Stomach (tissue), 9 donors: ENCODE measurements around the gene TGIF2. TPM values are rescaled to one million over a fixed set of nuclear protein-coding genes. Genes with fewer than 3 reads are reported as not detected.
A peak's percentile ranks its signal among the peaks of the same experiment; 100 is the strongest.

Source experiments
- DNase-seq, 2 donors: peaks; one replicate each; pipeline versions ENCODE4 v3.0.0 to v3.0.0-alpha.2; 2013 to 2019
- H3K27ac ChIP-seq, 5 donors: fragments of 200-600 bp in 4 of 5; sonication (generic) in 4 of 5; one replicate each; pipeline ENCODE4 v1.5.1; 2013 to 2019; ENCODE audit warnings: mild to moderate bottlenecking in 1 of 5, moderate library complexity in 1 of 5
- H3K27me3 ChIP-seq, 3 donors: fragments of 200-600 bp; sonication (generic); one replicate each; pipeline ENCODE4 v1.5.1; 2017 to 2019; ENCODE audit warnings: mixed run types in 1 of 3
- H3K36me3 ChIP-seq, 4 donors: fragments of 200-600 bp; sonication (generic); 1 replicate in 3 of 4; 2 replicates in 1 of 4; pipeline ENCODE4 v1.5.1; 2016 to 2019
- H3K4me1 ChIP-seq, 4 donors: fragments of 200-600 bp; sonication (generic); one replicate each; pipeline ENCODE4 v1.5.1; 2016 to 2019
- H3K4me3 ChIP-seq, 4 donors: fragments of 200-600 bp; sonication (generic) in 3 of 4; one replicate each; pipeline ENCODE4 v1.5.1; 2016 to 2019; ENCODE audit warnings: mild to moderate bottlenecking in 1 of 4
- H3K9me3 ChIP-seq, 4 donors: fragments of 200-600 bp; sonication (generic); one replicate each; pipeline ENCODE4 v1.5.1; 2016 to 2019
- EP300 ChIP-seq: sonication (generic); formaldehyde crosslinking; IDR thresholded peaks from one replicate; pipeline ENCODE4 v1.6.1; 2017; ENCODE audit warnings: antibody characterized with exemption
- POLR2A ChIP-seq, 4 donors: fragments of 450-650 bp; IDR thresholded peaks; one replicate each; pipeline ENCODE4 v1.6.1; 2016; ENCODE audit warnings: antibody characterized with exemption in 4 of 4, control low read depth in 2 of 4, mild to moderate bottlenecking in 1 of 4, moderate library complexity in 1 of 4
- POLR2AphosphoS5 ChIP-seq, 3 donors: sonication (generic); formaldehyde crosslinking; IDR thresholded peaks; one replicate each; pipeline ENCODE4 v1.6.1; 2016; ENCODE audit warnings: antibody characterized with exemption in 3 of 3
- WGBS, 5 donors: extraction: QIAGEN DNeasy Blood & Tissue Kit in 3 of 5; methylation state at CpG; one replicate each; pipeline versions ENCODE4 v1.1.5 to v1.1.7; 2013 to 2018; 5-methylcytosine and 5-hydroxymethylcytosine counted together
- intact Hi-C: fragments of 100-400 bp; cut with DNase I; formaldehyde crosslinking; loops from one replicate; pipeline ENCODE4 v1.15.1; 2023; ENCODE audit warnings: low total_unique reads
- polyA plus RNA-seq, 3 donors: library from polyadenylated mRNA; stranded (reverse); fragments of 200-250 nt; gene quantifications; one replicate each; pipeline ENCODE4 v1.2.3, GENCODE V29; 2013
- total RNA-seq, 5 donors: library from RNA; depleted of rRNA; stranded (reverse); fragments of >200 nt; gene quantifications; one replicate each; pipeline versions ENCODE4 v1.1.0 to v1.2.3, GENCODE V29; 2014 to 2016
- TF ChIP-seq, protein P1 (sequence below), 7 experiments: fragments of 450-650 bp in 4 of 7; fragments of 200-600 bp in 3 of 7; sonication (generic) in 3 of 7; IDR thresholded peaks; one replicate each; pipeline ENCODE4 v1.5.1; 2016 to 2019; ENCODE audit warnings: antibody characterized with exemption in 7 of 7, control low read depth in 2 of 7, mild to moderate bottlenecking in 1 of 7
- donor health status: healthy with polysubstance abuse.
- donor health status: Bipolar disorder and iron deficiency.
- donor health status: healthy.

TGIF2 gene
- total and polyA plus RNA-seq, 8 donors = 4.6 to 24.6 (median 14.9) TPM; not detected in 1

DNA sequence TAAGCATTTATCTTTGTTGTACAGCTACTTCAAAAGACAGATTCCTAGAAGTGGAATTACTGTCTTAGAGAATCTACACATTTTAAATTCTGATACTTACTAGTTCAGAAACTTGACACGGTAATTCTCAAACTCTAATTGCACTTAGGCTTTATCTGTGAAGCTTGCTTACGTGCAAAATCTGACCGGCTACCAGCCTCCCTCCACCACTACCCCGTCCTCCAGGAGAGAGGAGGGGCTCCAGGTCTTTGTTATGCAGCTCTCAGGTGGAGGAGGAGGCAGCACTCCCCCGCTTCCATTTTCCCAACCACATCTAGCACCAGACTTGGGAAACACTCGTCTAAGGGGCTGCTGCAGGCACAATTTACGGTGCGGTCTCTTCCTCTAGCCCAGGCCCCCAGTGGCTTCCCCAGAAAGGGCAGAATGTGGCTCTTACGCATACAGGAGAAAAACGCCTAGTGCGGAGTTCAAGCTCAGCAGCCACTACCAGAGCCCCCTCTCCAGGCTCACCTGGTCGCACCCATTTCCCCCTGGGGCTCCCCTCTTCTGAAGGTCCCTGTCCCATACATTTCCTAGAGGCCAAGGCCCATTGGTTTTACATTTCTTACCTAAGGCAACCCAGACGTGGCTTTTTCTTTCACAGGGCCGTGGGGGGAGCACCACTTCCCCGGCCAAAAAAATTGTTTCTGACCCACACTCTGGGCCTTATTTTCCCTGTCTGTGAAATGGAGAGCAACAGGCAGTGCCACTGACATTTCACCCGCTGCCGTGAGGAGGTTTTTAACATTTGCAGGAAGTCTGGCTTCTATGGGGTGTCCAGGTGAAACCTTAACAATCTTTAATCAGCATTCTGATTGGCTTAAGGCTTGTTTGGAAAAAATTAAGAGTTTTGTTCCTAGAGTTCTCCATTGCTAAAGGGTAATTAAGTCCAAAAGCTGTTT lies 1.6 kb upstream of the TGIF2 start:
- Histone ChIP-seq H3K4me1 (peaks cover 15 to 34% (median 31%) of the 10 kb centered on the region in 4 donors), H3K9me3 (no peaks in the 10 kb centered on the region), H3K4me3 (no peak overlapping the region), H3K27ac (peak overlapping the region; percentile 87 to 97 (median 94)), H3K27me3 (no peaks in the 10 kb centered on the region), H3K36me3 (no peaks in the 10 kb centered on the region)
- peak in 1 of 2 donors; percentile 78 for DNase-seq
- TF ChIP-seq, protein P1, sequence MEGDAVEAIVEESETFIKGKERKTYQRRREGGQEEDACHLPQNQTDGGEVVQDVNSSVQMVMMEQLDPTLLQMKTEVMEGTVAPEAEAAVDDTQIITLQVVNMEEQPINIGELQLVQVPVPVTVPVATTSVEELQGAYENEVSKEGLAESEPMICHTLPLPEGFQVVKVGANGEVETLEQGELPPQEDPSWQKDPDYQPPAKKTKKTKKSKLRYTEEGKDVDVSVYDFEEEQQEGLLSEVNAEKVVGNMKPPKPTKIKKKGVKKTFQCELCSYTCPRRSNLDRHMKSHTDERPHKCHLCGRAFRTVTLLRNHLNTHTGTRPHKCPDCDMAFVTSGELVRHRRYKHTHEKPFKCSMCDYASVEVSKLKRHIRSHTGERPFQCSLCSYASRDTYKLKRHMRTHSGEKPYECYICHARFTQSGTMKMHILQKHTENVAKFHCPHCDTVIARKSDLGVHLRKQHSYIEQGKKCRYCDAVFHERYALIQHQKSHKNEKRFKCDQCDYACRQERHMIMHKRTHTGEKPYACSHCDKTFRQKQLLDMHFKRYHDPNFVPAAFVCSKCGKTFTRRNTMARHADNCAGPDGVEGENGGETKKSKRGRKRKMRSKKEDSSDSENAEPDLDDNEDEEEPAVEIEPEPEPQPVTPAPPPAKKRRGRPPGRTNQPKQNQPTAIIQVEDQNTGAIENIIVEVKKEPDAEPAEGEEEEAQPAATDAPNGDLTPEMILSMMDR (IDR thresholded peaks at IDR 0.05) = no peak
- no peak for TF ChIP-seq EP300
- no peak for TF ChIP-seq POLR2AphosphoS5 (IDR thresholded peaks at IDR 0.05)
- no peak for TF ChIP-seq POLR2A (IDR thresholded peaks at IDR 0.05)
- intact Hi-C loops = no loop called here
- whole genome bisulfite sequencing, 5 donors = 50 to 62% (median 60%) methylated on average over 17 of the region's 17 CpGs

DNA sequence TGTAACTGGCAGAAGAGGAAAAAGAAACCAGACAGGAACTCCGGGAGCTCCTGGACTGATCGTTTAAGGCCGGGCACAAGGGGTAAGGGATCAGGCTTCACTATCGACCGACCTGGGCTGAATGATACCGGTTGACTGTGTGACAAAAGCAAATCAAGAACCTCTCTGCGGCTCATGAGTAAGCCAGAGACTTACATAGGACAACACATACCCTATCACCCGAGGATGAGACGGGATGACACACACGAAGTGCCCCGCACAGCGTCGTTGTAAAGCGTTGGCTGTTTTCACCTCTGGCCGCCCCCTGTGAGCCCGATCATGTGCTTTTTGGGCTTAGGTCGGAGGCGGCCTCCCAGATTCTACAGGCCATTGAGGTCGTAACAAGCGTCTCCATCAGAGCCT lies 695 bp upstream of the TGIF2 start:
- H3K27ac ChIP-seq = peak overlapping the region; percentile 87 to 97 (median 94)
- peaks cover 15 to 34% (median 31%) of the 10 kb centered on the region in 4 donors for H3K4me1 ChIP-seq
- H3K9me3 ChIP-seq = no peaks in the 10 kb centered on the region
- DNase-seq = peak; percentile 36 to 71
- peak overlapping the region; percentile 74 to 89 (median 82) for H3K4me3 ChIP-seq
- intact Hi-C loops = no loop called here
- TF ChIP-seq, protein P1 (IDR thresholded peaks at IDR 0.05) = no peak
- TF ChIP-seq POLR2A (IDR thresholded peaks at IDR 0.05) = no peak
- no peak for TF ChIP-seq EP300
- TF ChIP-seq POLR2AphosphoS5 (IDR thresholded peaks at IDR 0.05) = no peak
- no peaks in the 10 kb centered on the region for H3K36me3 ChIP-seq
- 9 to 16% (median 12%) methylated on average over 8 to 20 of the region's 20 CpGs for WGBS, 5 donors
- H3K27me3 ChIP-seq = no peaks in the 10 kb centered on the region

DNA sequence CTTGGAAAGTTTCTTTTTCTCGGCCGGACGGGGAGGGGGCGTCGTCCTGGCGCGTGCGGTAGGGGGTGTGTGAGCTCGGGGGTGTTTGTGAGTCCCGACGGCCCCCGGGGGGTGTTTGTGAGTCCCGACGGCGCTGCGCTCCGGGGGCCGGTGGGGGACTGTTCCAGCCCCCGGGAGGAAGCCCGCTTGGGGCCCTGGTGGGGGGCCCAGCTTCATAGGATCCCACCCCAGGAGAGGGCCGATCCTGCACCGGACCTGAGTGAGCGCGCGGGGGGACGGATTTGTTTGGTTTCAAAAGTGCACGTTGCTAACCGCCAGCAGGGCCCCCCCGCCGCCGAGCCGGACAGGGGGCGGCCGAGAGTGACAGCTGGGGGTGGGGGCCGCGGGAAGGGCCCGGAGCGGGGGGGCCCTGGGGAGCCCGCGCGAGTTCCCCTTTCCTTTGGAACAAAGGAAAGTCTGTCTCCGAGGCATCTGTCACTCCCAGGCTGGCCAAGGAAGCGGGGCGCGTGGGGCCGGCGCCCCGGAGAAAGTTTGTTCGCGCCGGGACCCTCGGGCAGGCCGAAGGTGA lies 485 bp downstream of the TGIF2 start:
- H3K27me3 ChIP-seq = no peaks in the 10 kb centered on the region
- H3K9me3 ChIP-seq = no peaks in the 10 kb centered on the region
- peaks cover 2 to 5% (median 4%) of the 10 kb centered on the region in 4 donors for H3K36me3 ChIP-seq
- intact Hi-C loops = no loop called here
- TF ChIP-seq POLR2AphosphoS5 (IDR thresholded peaks at IDR 0.05) = no peak
- no peak for TF ChIP-seq POLR2A (IDR thresholded peaks at IDR 0.05)
- TF ChIP-seq, protein P1 (IDR thresholded peaks at IDR 0.05) = no peak
- no peak for TF ChIP-seq EP300
- WGBS, 5 donors = 0 to 2% (median 1%) methylated on average over 21 to 53 of the region's 53 CpGs
- H3K27ac ChIP-seq = peak overlapping the region; percentile 87 to 97 (median 94)
- H3K4me3 ChIP-seq = peak overlapping the region; percentile 74 to 89 (median 82)
- H3K4me1 ChIP-seq = peaks cover 15 to 34% (median 31%) of the 10 kb centered on the region in 4 donors
- peak in 1 of 2 donors; percentile 29 for DNase-seq

DNA sequence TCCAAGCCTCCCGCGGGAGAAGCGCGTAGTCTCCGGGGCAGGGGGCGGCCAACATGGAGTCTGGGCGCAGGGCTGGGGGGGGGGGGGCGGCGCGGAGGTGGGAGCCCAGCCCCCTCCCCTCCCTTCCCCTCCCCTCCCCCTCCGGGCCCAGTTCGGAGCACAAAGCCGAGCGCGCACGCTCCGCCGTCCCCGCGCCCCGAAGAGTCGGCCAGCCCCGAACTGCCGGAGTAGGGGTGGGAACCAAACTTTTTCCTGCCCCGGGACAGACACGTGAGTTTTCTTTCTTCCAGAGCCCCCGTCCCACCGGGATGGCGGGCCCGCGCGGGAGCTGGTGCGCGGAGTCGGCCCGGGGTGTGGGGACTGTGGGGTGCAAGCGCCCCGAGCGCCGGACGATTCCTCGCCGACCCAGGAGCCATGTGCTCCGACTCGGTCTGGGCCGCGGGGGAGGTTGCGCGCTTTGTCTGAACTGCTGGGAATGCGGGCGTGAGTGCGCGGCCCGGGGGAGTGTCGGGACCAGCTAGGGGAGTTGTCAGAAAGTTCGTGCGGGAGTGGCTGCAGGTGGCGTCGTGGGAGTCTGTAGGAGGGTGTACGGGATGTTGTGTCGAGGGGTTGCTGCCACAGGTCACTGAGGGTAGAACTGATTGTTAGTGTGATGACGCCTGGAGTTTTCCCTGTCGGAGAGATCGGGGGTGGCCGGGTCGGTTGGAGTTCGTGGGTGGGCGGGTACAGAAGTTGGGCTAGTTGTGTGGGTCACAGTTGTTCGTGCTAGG lies 1.2 kb downstream of the TGIF2 start:
- TF ChIP-seq POLR2AphosphoS5 (IDR thresholded peaks at IDR 0.05) = no peak
- no peak for TF ChIP-seq POLR2A (IDR thresholded peaks at IDR 0.05)
- no peak for TF ChIP-seq EP300
- TF ChIP-seq, protein P1 (IDR thresholded peaks at IDR 0.05) = no peak
- DNase-seq = peak; percentile 51 to 89
- Histone ChIP-seq H3K4me3 (peak overlapping the region; percentile 74 to 89 (median 82)), H3K27me3 (no peaks in the 10 kb centered on the region), H3K4me1 (peaks cover 15 to 34% (median 31%) of the 10 kb centered on the region in 4 donors), H3K9me3 (no peaks in the 10 kb centered on the region), H3K36me3 (peaks cover 4 to 12% (median 11%) of the 10 kb centered on the region in 4 donors), H3K27ac (peak overlapping the region; percentile 87 to 97 (median 94))
- 1 to 2% (median 2%) methylated on average over 22 to 64 of the region's 69 CpGs for WGBS, 5 donors
- intact Hi-C loops = no loop called here
